HL-60 (cell line): ENCODE measurements around the gene DOK7.

Experiments used
- POLR2AphosphoS5 ChIP-seq: IDR thresholded peaks from 2 replicates; pipeline ENCODE4 v1.6.1; 2012; ENCODE audit warnings: low read depth
- REST ChIP-seq: IDR thresholded peaks from 2 replicates; pipeline ENCODE4 v1.6.1; 2012; ENCODE audit warnings: low read depth; ENCODE audit not compliant: insufficient replicate concordance
- TF ChIP-seq, protein P1 (sequence below): IDR thresholded peaks from one replicate; pipeline ENCODE4 v1.5.1; 2011; ENCODE audit warnings: low read length, control low read depth, inconsistent platforms; ENCODE audit not compliant: insufficient read depth

- TF ChIP-seq POLR2AphosphoS5 (no peak), REST (no peak)
- TF ChIP-seq, protein P1, sequence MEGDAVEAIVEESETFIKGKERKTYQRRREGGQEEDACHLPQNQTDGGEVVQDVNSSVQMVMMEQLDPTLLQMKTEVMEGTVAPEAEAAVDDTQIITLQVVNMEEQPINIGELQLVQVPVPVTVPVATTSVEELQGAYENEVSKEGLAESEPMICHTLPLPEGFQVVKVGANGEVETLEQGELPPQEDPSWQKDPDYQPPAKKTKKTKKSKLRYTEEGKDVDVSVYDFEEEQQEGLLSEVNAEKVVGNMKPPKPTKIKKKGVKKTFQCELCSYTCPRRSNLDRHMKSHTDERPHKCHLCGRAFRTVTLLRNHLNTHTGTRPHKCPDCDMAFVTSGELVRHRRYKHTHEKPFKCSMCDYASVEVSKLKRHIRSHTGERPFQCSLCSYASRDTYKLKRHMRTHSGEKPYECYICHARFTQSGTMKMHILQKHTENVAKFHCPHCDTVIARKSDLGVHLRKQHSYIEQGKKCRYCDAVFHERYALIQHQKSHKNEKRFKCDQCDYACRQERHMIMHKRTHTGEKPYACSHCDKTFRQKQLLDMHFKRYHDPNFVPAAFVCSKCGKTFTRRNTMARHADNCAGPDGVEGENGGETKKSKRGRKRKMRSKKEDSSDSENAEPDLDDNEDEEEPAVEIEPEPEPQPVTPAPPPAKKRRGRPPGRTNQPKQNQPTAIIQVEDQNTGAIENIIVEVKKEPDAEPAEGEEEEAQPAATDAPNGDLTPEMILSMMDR = no peak
Measured at GRCh38 chr4:3463556-3464348, 646 bp downstream of the DOK7 start.
